ENCODE measurements around the gene GOSR2. TPM values are rescaled to one million over a fixed set of nuclear protein-coding genes. Genes with fewer than 3 reads are reported as not detected.
A peak's percentile ranks its signal among the peaks of the same experiment; 100 is the strongest.

GOSR2 gene
- total RNA-seq (2021; fragmentation: NEBNext Ultra II Directional; extraction: Animal tissue kit (Norgen Biotek cat#: 25700)) (31.7 and 36.2 TPM in 2 replicates), polyA plus RNA-seq (2011; rRNA removed) (25.8 and 28.2 TPM in 2 replicates), polyA minus RNA-seq (2011; rRNA and poly(A)+ RNA removed) (57.6 and 66.2 TPM in 2 replicates)
- 33.5 TPM for polyA plus RNA-seq (2011; cell fraction: cytosol; rRNA removed)
- polyA plus RNA-seq (2011; cell fraction: nucleus; rRNA removed) = 34.8 TPM
- polyA plus RNA-seq (2012, experiment 1 of 2) = 25.9 to 27.6 TPM (median 26.6 TPM) in 4 replicates
- polyA plus RNA-seq (2012, experiment 2 of 2) = 13.7 TPM
- polyA plus RNA-seq (2013, experiment 1 of 2) = 19.4 TPM
- polyA plus RNA-seq (2013, experiment 2 of 2) = 19.0 TPM
- 22.8 TPM for polyA minus RNA-seq (2011; cell fraction: cytosol; rRNA and poly(A)+ RNA removed)
- 73.5 TPM for polyA minus RNA-seq (2011; cell fraction: nucleus; rRNA and poly(A)+ RNA removed)
- long read RNA-seq, experiment 1, transcript GOSR2-232 (6 exons, 3,964 nt) = major isoform, 5 of 19 reads
- long read RNA-seq, experiment 1, partial matches to known transcripts = 5 of 19 reads
- long read RNA-seq, experiment 1, other reads (novel, unspliced or antisense) = 3 of 19 reads
- long read RNA-seq, experiment 2, transcript GOSR2-232 (6 exons, 3,964 nt) = major isoform, 12 of 26 reads
- long read RNA-seq, experiment 2, partial matches to known transcripts = 0 of 26 reads
- long read RNA-seq, experiment 2, other reads (novel, unspliced or antisense) = 6 of 26 reads

DNA sequence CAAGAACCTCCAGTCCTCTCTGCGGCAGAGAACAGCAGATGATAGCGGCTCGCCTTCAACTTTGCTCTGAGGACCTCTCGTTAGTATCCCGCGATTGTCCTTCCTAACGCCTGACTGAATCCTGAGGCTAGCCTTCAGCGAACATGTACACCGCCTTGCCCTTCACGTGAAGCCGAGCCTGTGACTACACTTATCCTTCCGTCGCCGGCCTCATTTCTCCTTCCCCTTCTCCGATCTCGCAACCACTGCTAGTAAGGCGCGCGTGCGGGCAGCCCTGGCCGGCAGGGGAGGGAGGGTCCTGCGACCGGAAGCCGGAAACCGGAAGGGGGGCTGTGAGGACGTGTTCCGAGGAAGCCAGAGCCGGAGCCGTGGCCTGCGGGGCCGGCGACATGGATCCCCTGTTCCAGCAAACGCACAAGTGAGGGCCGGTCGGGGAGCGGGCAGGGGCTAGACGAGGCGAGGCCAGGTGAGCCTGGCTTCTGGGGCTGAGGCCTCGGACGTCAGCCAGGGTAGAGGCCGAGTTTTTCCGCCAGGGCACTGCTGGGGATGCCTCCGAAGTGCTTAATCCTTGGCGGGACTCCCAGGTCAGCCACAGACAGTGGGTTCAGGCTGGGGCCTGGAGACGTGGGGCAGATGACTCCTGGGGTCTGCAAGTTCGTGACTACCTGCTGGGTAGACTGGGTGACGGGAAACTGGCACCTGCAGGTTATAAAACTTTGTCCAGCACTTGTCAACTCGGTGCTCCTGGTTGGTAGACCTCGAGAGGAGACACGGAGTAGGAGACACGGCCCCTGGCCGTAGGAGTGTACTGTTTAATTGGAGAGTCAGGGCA, at the start of gene GOSR2:
Gene GOSR2, plus strand, starts transcription at position 357 of the 832 bp plus-strand sequence. Its CDS starts 33 bp downstream, at position 390.
- Histone ChIP-seq H3K4me2 (ENCODE audit: insufficient read depth in 1 of 2, low read depth in 2 of 2, low read length in 2 of 2) (peak within 1 kb of the TSS; percentile 77 to 92), H2BK120ac (replicated peaks; ENCODE audit: low read depth, low read length) (no peak within 1 kb of the TSS), H3K23me2 (ENCODE audit: low read depth, low read length) (peaks cover 2% of the 10 kb centered on the region; the same call in 1 of the 2 replicates), H4K8ac (ENCODE audit: extremely low read depth, insufficient read depth, low read length) (peak within 1 kb of the TSS; percentile 100), H3K79me1 (ENCODE audit: low read depth, low read length) (peaks cover 5% of the 10 kb centered on the region; the same call in 1 of the 2 replicates), H3K4ac (replicated peaks; ENCODE audit: insufficient read length, low read depth, low read length) (peak within 1 kb of the TSS; percentile 57), H3K9ac (replicated peaks in 1 of 4; ENCODE audit: extremely low read depth in 1 of 4, low read depth in 3 of 4, low read length in 3 of 4) (peak within 1 kb of the TSS; percentile 74 to 98 (median 94)), H4K5ac (ENCODE audit: insufficient read length, low read depth, low read length) (peak within 1 kb of the TSS; percentile 99), H2BK20ac (ENCODE audit: low read length) (peak within 1 kb of the TSS; percentile 99), H4K91ac (replicated peaks; ENCODE audit: insufficient read length, low read length) (peak within 1 kb of the TSS; percentile 100), H3K4me1 (replicated peaks in 1 of 4; ENCODE audit: control insufficient read depth in 3 of 4, insufficient read depth in 4 of 4, low read length in 3 of 4) (peaks cover 0 to 2% (median 0%) of the 10 kb centered on the region in 4 experiments; a peak in 2 of 7 replicates), H3K18ac (ENCODE audit: extremely low read depth, low read length) (peak within 1 kb of the TSS; percentile 100), H2BK5ac (ENCODE audit: low read depth, low read length) (peak within 1 kb of the TSS; percentile 100), H2AK5ac (ENCODE audit: low read depth, low read length) (no peak within 1 kb of the TSS), H3K56ac (replicated peaks; ENCODE audit: insufficient read length, low read depth, low read length) (peak within 1 kb of the TSS; percentile 96), H3K27me3 (replicated peaks in 1 of 4; ENCODE audit: control insufficient read depth in 3 of 4, extremely low read depth in 1 of 4, insufficient read depth in 3 of 4, low read length in 3 of 4) (no peaks in the 10 kb centered on the region), H2AFZ (ENCODE audit: low read length) (peak within 1 kb of the TSS; percentile 98), H3K14ac (ENCODE audit: insufficient read length) (no peak within 1 kb of the TSS), H3K27ac (ENCODE audit: low read depth, low read length) (peak within 1 kb of the TSS; percentile 99), H3K4me3 (ENCODE audit: extremely low read depth in 1 of 4, insufficient read depth in 2 of 4, low read depth in 3 of 4, low read length in 4 of 4) (peak within 1 kb of the TSS; percentile 92 to 99 (median 96)), H4K20me1 (replicated peaks in 1 of 2; ENCODE audit: control insufficient read depth in 1 of 2, insufficient read depth in 2 of 2, low read length in 2 of 2) (peaks cover 4 to 5% of the 10 kb centered on the region in 2 experiments), H2BK12ac (ENCODE audit: low read depth, low read length) (peak within 1 kb of the TSS; percentile 100; the same call in 1 of the 2 replicates), H3K9me3 (ENCODE audit: insufficient read depth in 2 of 2, low read depth in 1 of 2, low read length in 1 of 2) (no peaks in the 10 kb centered on the region), H2BK15ac (ENCODE audit: low read length) (peak within 1 kb of the TSS; percentile 100), H3K23ac (ENCODE audit: insufficient read length) (no peak within 1 kb of the TSS), H3K36me3 (ENCODE audit: control insufficient read depth in 2 of 4, insufficient read depth in 4 of 4, low read length in 3 of 4) (no peaks in the 10 kb centered on the region), H3K79me2 (ENCODE audit: control insufficient read depth in 1 of 2, insufficient read depth in 2 of 2, low read length in 2 of 2) (peaks cover 10 to 50% of the 10 kb centered on the region in 2 experiments)
- ChIA-PET POLR2A (ENCODE audit: partially characterized antibody) (interaction anchor here (0.9 kb wide), 1 partner anchor 12 kb away, joined by 3 read pairs; no protein-coding TSS in a partner anchor), CTCF (ENCODE audit: partially characterized antibody) (no interaction called here)
- peak; percentile 73 to 95 for DNase-seq (ENCODE audit: low read depth in 1 of 2, low spot score in 2 of 2)
- peak; percentile 58 for FAIRE-seq
- WGBS, 2 experiments (ENCODE audit: extremely low coverage in 1 of 2, insufficient coverage in 1 of 2, insufficient read length in 1 of 2, insufficient replicate concordance in 2 of 2, low coverage in 1 of 2, low lambda C conversion rate in 2 of 2, missing lambda C conversion rate in 1 of 2) = 2% methylated on average over 52 of the region's 52 CpGs; no CpG with 5 or more reads in 1 of the 2 experiments
- no peak for TF ChIP-seq SIRT6 (IDR thresholded peaks at IDR 0.05; ENCODE audit: low read length)
